ENCODE results near the gene PSPC1. TPM values are rescaled to one million over a fixed set of nuclear protein-coding genes. Genes with fewer than 3 reads are reported as not detected.
"Not testable (repeated sequence)": the region's sequence is repeated elsewhere in the genome, so short reads cannot be mapped to it uniquely, and the experiment has no call there.

The PSPC1 gene
- total and polyA plus RNA-seq, 2 of the 13 experiments (the other 11 are each of a cell fraction or from before 2014, with no cell fraction given), result 33.5 to 94.0 TPM

DNA sequence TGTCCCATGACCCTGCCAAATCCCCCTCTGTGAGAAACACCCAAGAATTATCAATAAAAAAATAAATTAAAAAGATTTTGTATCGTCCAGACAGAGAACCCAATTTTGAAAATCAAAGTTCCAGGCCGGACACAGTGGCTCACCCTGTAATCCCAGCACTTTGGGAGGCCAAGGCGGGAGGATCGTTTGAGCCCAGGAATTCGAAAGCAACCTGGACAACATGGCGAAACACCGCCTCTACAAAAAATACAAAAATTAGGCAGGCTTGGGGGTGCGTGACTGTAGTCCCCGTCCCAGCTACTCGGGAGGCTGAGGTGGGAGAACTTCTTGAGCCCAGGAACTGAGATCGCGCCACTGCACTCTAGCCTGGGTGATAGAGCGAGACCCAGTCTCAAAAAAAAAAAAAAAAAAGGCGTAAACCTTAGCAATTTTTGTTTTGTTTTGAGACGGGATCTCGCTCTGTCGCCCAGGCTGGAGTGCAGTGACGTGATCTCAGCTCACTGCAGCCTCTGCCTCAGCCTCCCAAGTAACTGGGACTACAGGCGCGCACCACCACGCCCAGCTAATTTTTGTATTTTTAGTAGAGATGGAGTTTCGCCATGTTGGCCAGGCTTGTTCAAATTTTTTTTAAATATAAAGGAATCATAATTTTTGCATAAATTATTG lies 1.9 kb downstream of the PSPC1 start:
- H2AFZ ChIP-seq (ENCODE audit: low read length); in situ Hi-C loops (cut with HindIII; ENCODE audit: extremely low pct_ligation_motif_present, low pct_unique_long_range_greater_than_20kb); DNase-seq (ENCODE audit: low spot score); H4K20me1 ChIP-seq (ENCODE audit: insufficient read depth, low read length); H3K27me3 ChIP-seq (ENCODE audit: control insufficient read depth in 1 of 2, insufficient read depth in 2 of 2, low read length in 2 of 2); BruUV-seq (replicated peaks); POLR2A ChIA-PET; H3K36me3 ChIP-seq (replicated peaks in 1 of 2; ENCODE audit: control insufficient read depth in 1 of 2, insufficient read depth in 2 of 2, low read length in 2 of 2); H3K9me3 ChIP-seq (ENCODE audit: low read length); CTCF ChIA-PET (ENCODE audit: low intra/inter-chr PET ratio, low total read pairs); TF ChIP-seq CREB1 (CRISPR knock-in tag; IDR thresholded peaks at IDR 0.05): not testable (repeated sequence)
- peak; percentile 30 for FAIRE-seq
- Histone ChIP-seq H3K4me3 (replicated peaks in 1 of 3; ENCODE audit: insufficient read depth in 1 of 3, low read depth in 2 of 3, low read length in 3 of 3) (peak overlapping the region; percentile 93 to 99 (median 94)), H3K27ac (ENCODE audit: extremely low read length, insufficient read depth, low read length) (peak overlapping the region; percentile 87), H3K9ac (ENCODE audit: insufficient read depth, low read depth, low read length) (peak overlapping the region; percentile 99), H3K79me2 (ENCODE audit: insufficient read depth, low read length) (peaks cover 40% of the 10 kb centered on the region), H3K4me1 (ENCODE audit: insufficient read depth, low read length) (peaks cover 11% of the 10 kb centered on the region; the same call in 1 of the 2 replicates), H3K4me2 (ENCODE audit: low read depth, low read length) (peak overlapping the region; percentile 85)
- 16% methylated on average over 22 of the region's 22 CpGs for WGBS (ENCODE audit: low lambda C conversion rate)
- ATAC-seq, result peak; percentile 42
- TF ChIP-seq HDAC2 (CRISPR knock-in tag; IDR thresholded peaks at IDR 0.05) (0 out of 2 replicates have a peak, but pooled peaks have one; percentile 16), ZMYM3 (CRISPR knock-in tag; IDR thresholded peaks at IDR 0.05) (peak; percentile 61; the same call in 1 of the 2 replicates), CREB1 (IDR thresholded peaks at IDR 0.05) (0 out of 2 replicates have a peak, but pooled peaks have one; percentile 3), ZNF121 (CRISPR knock-in tag; IDR thresholded peaks at IDR 0.05) (peak; percentile 82), ZNF460 (CRISPR knock-in tag; IDR thresholded peaks at IDR 0.05; ENCODE audit: borderline replicate concordance) (peak; percentile 97), KDM1A (CRISPR knock-in tag; IDR thresholded peaks at IDR 0.05) (0 out of 2 replicates have a peak, but pooled peaks have one; percentile 16), ZBTB38 (CRISPR knock-in tag; IDR thresholded peaks at IDR 0.05) (peak; percentile 31; the same call in 1 of the 2 replicates)
- TF ChIP-seq, protein P1, sequence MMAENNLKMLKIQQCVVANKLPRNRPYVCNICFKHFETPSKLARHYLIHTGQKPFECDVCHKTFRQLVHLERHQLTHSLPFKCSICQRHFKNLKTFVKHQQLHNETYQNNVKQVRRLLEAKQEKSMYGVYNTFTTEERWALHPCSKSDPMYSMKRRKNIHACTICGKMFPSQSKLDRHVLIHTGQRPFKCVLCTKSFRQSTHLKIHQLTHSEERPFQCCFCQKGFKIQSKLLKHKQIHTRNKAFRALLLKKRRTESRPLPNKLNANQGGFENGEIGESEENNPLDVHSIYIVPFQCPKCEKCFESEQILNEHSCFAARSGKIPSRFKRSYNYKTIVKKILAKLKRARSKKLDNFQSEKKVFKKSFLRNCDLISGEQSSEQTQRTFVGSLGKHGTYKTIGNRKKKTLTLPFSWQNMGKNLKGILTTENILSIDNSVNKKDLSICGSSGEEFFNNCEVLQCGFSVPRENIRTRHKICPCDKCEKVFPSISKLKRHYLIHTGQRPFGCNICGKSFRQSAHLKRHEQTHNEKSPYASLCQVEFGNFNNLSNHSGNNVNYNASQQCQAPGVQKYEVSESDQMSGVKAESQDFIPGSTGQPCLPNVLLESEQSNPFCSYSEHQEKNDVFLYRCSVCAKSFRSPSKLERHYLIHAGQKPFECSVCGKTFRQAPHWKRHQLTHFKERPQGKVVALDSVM (CRISPR knock-in tag; IDR thresholded peaks at IDR 0.05), result peak; percentile 84
- TF ChIP-seq, protein P2, sequence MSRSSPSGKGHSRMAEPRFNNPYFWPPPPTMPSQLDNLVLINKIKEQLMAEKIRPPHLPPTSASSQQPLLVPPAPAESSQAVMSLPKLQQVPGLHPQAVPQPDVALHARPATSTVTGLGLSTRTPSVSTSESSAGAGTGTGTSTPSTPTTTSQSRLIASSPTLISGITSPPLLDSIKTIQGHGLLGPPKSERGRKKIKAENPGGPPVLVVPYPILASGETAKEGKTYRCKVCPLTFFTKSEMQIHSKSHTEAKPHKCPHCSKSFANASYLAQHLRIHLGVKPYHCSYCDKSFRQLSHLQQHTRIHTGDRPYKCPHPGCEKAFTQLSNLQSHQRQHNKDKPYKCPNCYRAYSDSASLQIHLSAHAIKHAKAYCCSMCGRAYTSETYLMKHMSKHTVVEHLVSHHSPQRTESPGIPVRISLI (CRISPR knock-in tag; IDR thresholded peaks at IDR 0.05; ENCODE audit: borderline replicate concordance), result peak; percentile 37; the same call in 1 of the 2 replicates
- TF ChIP-seq, protein P3, sequence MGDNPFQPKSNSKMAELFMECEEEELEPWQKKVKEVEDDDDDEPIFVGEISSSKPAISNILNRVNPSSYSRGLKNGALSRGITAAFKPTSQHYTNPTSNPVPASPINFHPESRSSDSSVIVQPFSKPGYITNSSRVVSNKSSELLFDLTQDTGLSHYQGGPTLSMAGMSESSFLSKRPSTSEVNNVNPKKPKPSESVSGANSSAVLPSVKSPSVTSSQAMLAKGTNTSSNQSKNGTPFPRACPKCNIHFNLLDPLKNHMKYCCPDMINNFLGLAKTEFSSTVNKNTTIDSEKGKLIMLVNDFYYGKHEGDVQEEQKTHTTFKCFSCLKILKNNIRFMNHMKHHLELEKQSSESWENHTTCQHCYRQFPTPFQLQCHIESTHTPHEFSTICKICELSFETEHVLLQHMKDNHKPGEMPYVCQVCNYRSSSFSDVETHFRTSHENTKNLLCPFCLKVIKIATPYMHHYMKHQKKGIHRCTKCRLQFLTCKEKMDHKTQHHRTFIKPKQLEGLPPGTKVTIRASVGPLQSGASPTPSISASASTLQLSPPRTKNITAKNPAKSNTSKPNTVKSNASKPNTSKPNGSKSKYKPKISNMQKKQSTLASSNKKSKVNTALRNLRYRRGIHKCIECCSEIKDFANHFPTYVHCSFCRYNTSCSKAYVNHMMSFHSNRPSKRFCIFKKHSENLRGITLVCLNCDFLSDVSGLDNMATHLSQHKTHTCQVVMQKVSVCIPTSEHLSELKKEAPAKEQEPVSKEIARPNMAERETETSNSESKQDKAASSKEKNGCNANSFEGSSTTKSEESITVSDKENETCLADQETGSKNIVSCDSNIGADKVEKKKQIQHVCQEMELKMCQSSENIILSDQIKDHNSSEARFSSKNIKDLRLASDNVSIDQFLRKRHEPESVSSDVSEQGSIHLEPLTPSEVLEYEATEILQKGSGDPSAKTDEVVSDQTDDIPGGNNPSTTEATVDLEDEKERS (CRISPR knock-in tag; IDR thresholded peaks at IDR 0.05), result 0 out of 2 replicates have a peak, but pooled peaks have one; percentile 42
- intact Hi-C loops (cut with micrococcal nuclease; ENCODE audit: unreplicated experiment), result loop anchor here (5.0 kb wide), 1 partner anchor 176 kb away; the partner anchor contains the start of gene ZMYM2
